Endodermal cell (in vitro differentiated cells): Measurements from ENCODE around the gene DDX4. TPM values are rescaled to one million over a fixed set of nuclear protein-coding genes. Genes with fewer than 3 reads are reported as not detected.

ENCODE experiments used
- DNase-seq: peaks from one replicate; pipeline ENCODE4 v3.0.0-alpha.2; 2017
- H3K27ac ChIP-seq: 2 replicates; pipeline ENCODE4 v1.5.1; 2013; ENCODE audit warnings: mild to moderate bottlenecking, low read depth, low read length, moderate library complexity
- H3K27me3 ChIP-seq: 2 replicates; pipeline ENCODE4 v1.6.1; 2013; ENCODE audit warnings: mild to moderate bottlenecking, low read length, moderate library complexity; ENCODE audit not compliant: insufficient read depth, control insufficient read depth, poor library complexity, severe bottlenecking
- H3K36me3 ChIP-seq: 2 replicates; pipeline ENCODE4 v1.7.0; 2013; ENCODE audit warnings: mild to moderate bottlenecking, low read length, moderate library complexity; ENCODE audit not compliant: control insufficient read depth, insufficient read depth
- H3K4me1 ChIP-seq: one replicate; pipeline ENCODE4 v1.7.0; 2013; ENCODE audit warnings: low read length; ENCODE audit not compliant: control insufficient read depth, insufficient read depth
- H3K4me3 ChIP-seq: 2 replicates; pipeline ENCODE4 v1.5.1; 2013; ENCODE audit warnings: mild to moderate bottlenecking, low read length, moderate library complexity
- H3K9ac ChIP-seq: 2 replicates; pipeline ENCODE4 v1.6.1; 2013; ENCODE audit warnings: mild to moderate bottlenecking, low read length, moderate library complexity; ENCODE audit not compliant: poor library complexity, severe bottlenecking; ENCODE audit errors: extremely low read depth
- H3K9me3 ChIP-seq: 2 replicates; pipeline ENCODE4 v1.6.1; 2013; ENCODE audit warnings: mild to moderate bottlenecking, low read length, moderate library complexity; ENCODE audit not compliant: control insufficient read depth
- H3K27ac Mint-ChIP-seq: 2 replicates; pipeline ENCODE4 v1.8.0; 2020; ENCODE audit warnings: mixed read lengths
- H3K27me3 Mint-ChIP-seq: 2 replicates; pipeline ENCODE4 v1.8.0; 2021; ENCODE audit warnings: mild to moderate bottlenecking, mixed read lengths; ENCODE audit not compliant: insufficient read depth
- H3K36me3 Mint-ChIP-seq: 2 replicates; pipeline ENCODE4 v1.8.0; 2020; ENCODE audit warnings: low read depth, mixed read lengths
- H3K4me1 Mint-ChIP-seq: 2 replicates; pipeline ENCODE4 v1.8.0; 2020; ENCODE audit warnings: mixed read lengths
- H3K4me3 Mint-ChIP-seq: 2 replicates; pipeline ENCODE4 v1.8.0; 2020; ENCODE audit warnings: mild to moderate bottlenecking, moderate library complexity, mixed read lengths
- H3K9me3 Mint-ChIP-seq: 2 replicates; pipeline ENCODE4 v1.8.0; 2020; ENCODE audit warnings: mild to moderate bottlenecking, mixed read lengths
- WGBS, 2 experiments: methylation state at CpG; one replicate each; pipeline versions ENCODE4 v1.1.5 to v1.1.7; 2013; ENCODE audit warnings: missing lambda C conversion rate in 2 of 2, mixed read lengths in 1 of 2; ENCODE audit not compliant: insufficient coverage in 1 of 2, insufficient read length in 1 of 2; 5-methylcytosine and 5-hydroxymethylcytosine counted together
- total RNA-seq, 2 donors: library from RNA; stranded (reverse); fragmentation: NEBNext Ultra II Directional in 1 of 2; extraction: Animal tissue kit (Norgen Biotek cat#: 25700) in 1 of 2; gene quantifications; 2 replicates in 1 of 2; 3 replicates in 1 of 2; pipeline ENCODE4 v1.2.1, GENCODE V29; 2021
- TF ChIP-seq, protein P1 (sequence below): fragments of 200-600 bp; sonication (generic); conservative IDR thresholded peaks from 2 replicates; pipeline ENCODE4 v1.5.0; 2021; ENCODE audit warnings: antibody characterized with exemption, mild to moderate bottlenecking

Gene DDX4
- total RNA-seq, 2 donors from 2014 or later: not detected

DNA sequence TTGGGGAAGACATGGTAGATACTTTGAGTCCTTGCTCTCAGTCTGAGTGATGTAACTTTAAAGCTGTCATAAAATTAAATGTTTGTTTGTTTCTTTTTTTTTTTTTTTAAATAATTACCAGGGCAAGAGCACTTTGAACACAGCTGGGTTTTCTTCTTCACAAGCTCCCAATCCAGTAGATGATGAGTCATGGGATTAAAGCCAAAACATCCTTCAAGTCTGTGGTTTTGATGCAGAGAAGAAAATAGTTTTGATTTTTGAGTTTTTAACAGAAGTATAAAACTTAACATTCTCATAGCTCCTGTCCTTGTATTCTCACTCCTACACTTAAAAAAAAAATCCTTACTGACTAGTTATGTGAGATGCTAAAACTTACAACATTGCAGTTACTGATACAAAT lies 78.5 kb downstream of the DDX4 start:
- no peaks in the 10 kb centered on the region for H3K36me3 Mint-ChIP-seq
- H3K27ac Mint-ChIP-seq: no peak overlapping the region
- Histone ChIP-seq H3K9ac (no peak overlapping the region), H3K9me3 (no peaks in the 10 kb centered on the region), H3K36me3 (no peaks in the 10 kb centered on the region), H3K27ac (no peak overlapping the region), H3K27me3 (peaks cover 12% of the 10 kb centered on the region), H3K4me3 (no peak overlapping the region), H3K4me1 (no peaks in the 10 kb centered on the region)
- TF ChIP-seq, protein P1, sequence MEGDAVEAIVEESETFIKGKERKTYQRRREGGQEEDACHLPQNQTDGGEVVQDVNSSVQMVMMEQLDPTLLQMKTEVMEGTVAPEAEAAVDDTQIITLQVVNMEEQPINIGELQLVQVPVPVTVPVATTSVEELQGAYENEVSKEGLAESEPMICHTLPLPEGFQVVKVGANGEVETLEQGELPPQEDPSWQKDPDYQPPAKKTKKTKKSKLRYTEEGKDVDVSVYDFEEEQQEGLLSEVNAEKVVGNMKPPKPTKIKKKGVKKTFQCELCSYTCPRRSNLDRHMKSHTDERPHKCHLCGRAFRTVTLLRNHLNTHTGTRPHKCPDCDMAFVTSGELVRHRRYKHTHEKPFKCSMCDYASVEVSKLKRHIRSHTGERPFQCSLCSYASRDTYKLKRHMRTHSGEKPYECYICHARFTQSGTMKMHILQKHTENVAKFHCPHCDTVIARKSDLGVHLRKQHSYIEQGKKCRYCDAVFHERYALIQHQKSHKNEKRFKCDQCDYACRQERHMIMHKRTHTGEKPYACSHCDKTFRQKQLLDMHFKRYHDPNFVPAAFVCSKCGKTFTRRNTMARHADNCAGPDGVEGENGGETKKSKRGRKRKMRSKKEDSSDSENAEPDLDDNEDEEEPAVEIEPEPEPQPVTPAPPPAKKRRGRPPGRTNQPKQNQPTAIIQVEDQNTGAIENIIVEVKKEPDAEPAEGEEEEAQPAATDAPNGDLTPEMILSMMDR: no peak
- H3K4me1 Mint-ChIP-seq: no peaks in the 10 kb centered on the region
- DNase-seq: no peak
- H3K9me3 Mint-ChIP-seq: no peaks in the 10 kb centered on the region
- peaks cover 17% of the 10 kb centered on the region for H3K27me3 Mint-ChIP-seq
- H3K4me3 Mint-ChIP-seq: no peak overlapping the region

DNA sequence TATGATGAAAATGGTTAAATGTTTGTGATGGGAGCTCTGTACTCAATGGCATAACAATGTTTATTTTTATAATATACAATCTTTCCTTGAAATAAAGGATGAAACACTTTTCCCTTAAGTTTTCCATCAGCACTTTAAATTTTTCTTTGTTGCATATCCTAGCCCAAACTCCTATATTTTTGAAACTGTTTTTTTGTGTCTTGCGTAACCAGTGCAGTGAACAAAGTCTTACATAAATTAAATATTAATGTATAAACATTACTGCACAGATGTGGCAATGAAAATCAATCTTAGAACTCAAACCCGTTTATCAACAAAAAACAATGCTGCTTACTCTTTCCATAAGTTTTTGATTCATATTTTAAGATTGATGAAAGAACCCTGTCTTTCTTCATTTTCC lies 79.2 kb downstream of the DDX4 start:
- Mint-ChIP-seq H3K27me3 (peaks cover 22% of the 10 kb centered on the region), H3K36me3 (no peaks in the 10 kb centered on the region), H3K4me1 (no peaks in the 10 kb centered on the region), H3K4me3 (no peak overlapping the region), H3K9me3 (no peaks in the 10 kb centered on the region), H3K27ac (no peak overlapping the region)
- no peaks in the 10 kb centered on the region for H3K4me1 ChIP-seq
- H3K27ac ChIP-seq: no peak overlapping the region
- H3K36me3 ChIP-seq: no peaks in the 10 kb centered on the region
- TF ChIP-seq, protein P1: no peak
- H3K9ac ChIP-seq: no peak overlapping the region
- 95% methylated on average over 2 of the region's 2 CpGs; no CpG with 5 or more reads in 1 of the 2 experiments for WGBS, 2 experiments
- no peaks in the 10 kb centered on the region for H3K9me3 ChIP-seq
- H3K27me3 ChIP-seq: peaks cover 19% of the 10 kb centered on the region
- DNase-seq: no peak
- H3K4me3 ChIP-seq: no peak overlapping the region

DNA sequence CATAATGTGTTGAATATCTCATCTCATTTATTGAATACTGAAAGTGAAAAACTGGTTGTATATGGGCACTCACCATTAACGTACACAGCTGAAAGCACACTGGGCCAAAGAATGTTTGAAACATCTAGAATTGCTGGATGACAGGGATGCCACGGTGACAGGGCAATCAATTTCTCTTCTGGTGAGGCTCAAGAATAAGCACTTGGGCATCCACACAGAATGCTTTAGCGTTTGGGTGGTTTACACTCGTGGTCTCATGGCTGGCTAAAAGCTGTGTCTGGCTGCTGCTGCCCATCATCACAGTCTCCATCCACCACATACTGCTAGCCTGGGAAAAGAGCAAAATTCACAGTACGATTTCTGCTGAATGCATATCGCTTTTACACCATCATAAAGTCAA lies 82.6 kb downstream of the DDX4 start:
- Histone ChIP-seq H3K36me3 (no peaks in the 10 kb centered on the region), H3K9me3 (no peaks in the 10 kb centered on the region), H3K27ac (no peak overlapping the region), H3K4me1 (no peaks in the 10 kb centered on the region), H3K9ac (no peak overlapping the region), H3K27me3 (peaks cover 32% of the 10 kb centered on the region), H3K4me3 (no peak overlapping the region)
- no peaks in the 10 kb centered on the region for H3K36me3 Mint-ChIP-seq
- no peak for DNase-seq
- 90 to 98% methylated on average over 5 to 6 of the region's 6 CpGs for WGBS, 2 experiments
- no peak overlapping the region for H3K4me3 Mint-ChIP-seq
- H3K27ac Mint-ChIP-seq: no peak overlapping the region
- H3K9me3 Mint-ChIP-seq: no peaks in the 10 kb centered on the region
- H3K27me3 Mint-ChIP-seq: peaks cover 38% of the 10 kb centered on the region
- TF ChIP-seq, protein P1: no peak
- H3K4me1 Mint-ChIP-seq: no peaks in the 10 kb centered on the region
